Calu3 (cell line): Measurements from ENCODE around the gene PIAS1. TPM values are rescaled to one million over a fixed set of nuclear protein-coding genes. Genes with fewer than 3 reads are reported as not detected.

Source experiments
- BruUV-seq: library from RNA; stranded (reverse); fragments of 400-500 nt; replicated peaks from 2 replicates; lab custom pipeline; 2021; lab: Mats Ljungman, UMichigan
- CTCF ChIA-PET: fragments of 300-600 bp; sonication (Branson Sonifier 250); formaldehyde crosslinking; loops from one replicate; lab custom pipeline; 2022; ENCODE audit warnings: antibody characterized with exemption; lab: Charles Lee
- DNase-seq: peaks from one replicate; pipeline ENCODE4 v3.0.0; 2022
- H3K27ac Mint-ChIP-seq: one replicate; pipeline ENCODE4 v1.8.0; 2022; ENCODE audit warnings: mixed read lengths; ENCODE audit not compliant: unreplicated experiment
- H3K27me3 Mint-ChIP-seq: one replicate; pipeline ENCODE4 v1.8.0; 2022; ENCODE audit warnings: mixed read lengths; ENCODE audit not compliant: unreplicated experiment
- H3K36me3 Mint-ChIP-seq: one replicate; pipeline ENCODE4 v1.8.0; 2022; ENCODE audit warnings: mild to moderate bottlenecking, moderate library complexity, mixed read lengths; ENCODE audit not compliant: insufficient read depth, unreplicated experiment
- H3K4me1 Mint-ChIP-seq: one replicate; pipeline ENCODE4 v1.8.0; 2022; ENCODE audit warnings: mild to moderate bottlenecking, low read depth, mixed read lengths; ENCODE audit not compliant: unreplicated experiment
- H3K4me3 Mint-ChIP-seq: one replicate; pipeline ENCODE4 v1.8.0; 2022; ENCODE audit warnings: mild to moderate bottlenecking, low read depth, moderate library complexity, mixed read lengths; ENCODE audit not compliant: unreplicated experiment
- H3K9me3 Mint-ChIP-seq: one replicate; pipeline ENCODE4 v1.8.0; 2022; ENCODE audit warnings: low read depth, mixed read lengths; ENCODE audit not compliant: unreplicated experiment
- CTCF ChIP-seq: fragments of 200-600 bp; IDR thresholded peaks from one replicate; pipeline ENCODE4 v1.8.0; 2022; ENCODE audit warnings: antibody characterized with exemption; ENCODE audit not compliant: unreplicated experiment
- intact Hi-C: fragments of 100-400 bp; cut with micrococcal nuclease; formaldehyde crosslinking; loops from one replicate; pipeline ENCODE4 v1.10.0; 2022; ENCODE audit not compliant: unreplicated experiment
- total RNA-seq: library from RNA; stranded (reverse); gene quantifications from 2 replicates; pipeline ENCODE4 v1.2.3, GENCODE V29; 2022

PIAS1 gene
- total RNA-seq, 1 experiment from 2014 or later: 51.7 TPM

DNA sequence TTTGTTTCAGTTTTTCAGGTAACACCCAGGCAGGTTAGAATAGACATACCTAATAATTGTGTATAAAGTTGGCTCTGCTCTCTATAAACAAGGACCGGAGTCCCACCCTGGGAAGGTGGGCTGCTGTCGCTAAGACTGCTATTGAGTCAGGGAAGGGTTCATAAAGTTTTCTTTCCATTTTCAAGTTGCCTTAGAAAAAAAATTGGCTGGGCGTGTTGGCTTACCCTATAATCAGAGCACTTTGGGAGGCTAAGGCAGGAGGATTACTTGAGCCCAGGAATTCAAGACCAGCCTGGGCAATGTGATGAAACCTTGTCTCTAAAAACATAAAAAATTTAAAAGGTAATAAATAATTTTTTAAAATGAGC is 11.3 kb upstream of the PIAS1 start:
- TF ChIP-seq CTCF: no peak
- no peak for DNase-seq
- no TSS peak for BruUV-seq
- peaks cover 9% of the 10 kb centered on the region for H3K9me3 Mint-ChIP-seq
- H3K36me3 Mint-ChIP-seq: peaks cover 5% of the 10 kb centered on the region
- peaks cover 17% of the 10 kb centered on the region for H3K4me1 Mint-ChIP-seq
- CTCF ChIA-PET: no interaction called here
- H3K4me3 Mint-ChIP-seq: no peak overlapping the region
- no peak overlapping the region for H3K27ac Mint-ChIP-seq
- no peaks in the 10 kb centered on the region for H3K27me3 Mint-ChIP-seq
- intact Hi-C loops: no loop called here

- intact Hi-C loops: no loop called here
- no peaks in the 10 kb centered on the region for H3K9me3 Mint-ChIP-seq
- H3K4me1 Mint-ChIP-seq: peaks cover 23% of the 10 kb centered on the region
- no peak overlapping the region for H3K27ac Mint-ChIP-seq
- H3K36me3 Mint-ChIP-seq: peaks cover 5% of the 10 kb centered on the region
- no peaks in the 10 kb centered on the region for H3K27me3 Mint-ChIP-seq
- BruUV-seq: no TSS peak
- no peak for TF ChIP-seq CTCF
- DNase-seq: no peak
- CTCF ChIA-PET: no interaction called here
- no peak overlapping the region for H3K4me3 Mint-ChIP-seq
Observed at GRCh38 chr15:68045289-68046265, 8.5 kb upstream of the PIAS1 start.

DNA sequence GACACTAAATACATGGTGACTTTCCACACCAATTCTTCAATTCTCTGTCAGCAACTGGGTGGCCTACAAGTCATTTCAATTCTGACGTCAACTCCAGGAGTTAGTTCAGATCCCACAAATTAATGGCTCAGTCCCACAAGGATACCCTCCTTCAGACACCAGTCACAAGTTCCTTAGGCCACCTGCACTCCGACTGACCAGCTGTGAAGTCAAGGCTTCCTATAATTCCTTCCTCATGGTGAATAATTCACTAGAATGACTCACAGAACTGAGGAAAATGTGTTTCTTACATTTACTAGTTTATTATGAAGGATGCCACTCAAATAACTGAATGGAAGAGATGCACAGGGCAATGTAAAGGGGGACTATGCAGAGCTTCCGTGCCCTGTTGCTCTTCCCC is 6.3 kb upstream of the PIAS1 start:
- DNase-seq: peak; percentile 18
- Mint-ChIP-seq H3K4me1 (peaks cover 22% of the 10 kb centered on the region), H3K4me3 (no peak overlapping the region), H3K27ac (no peak overlapping the region), H3K9me3 (no peaks in the 10 kb centered on the region), H3K36me3 (peaks cover 5% of the 10 kb centered on the region), H3K27me3 (no peaks in the 10 kb centered on the region)
- intact Hi-C loops: no loop called here
- CTCF ChIA-PET: no interaction called here
- no TSS peak for BruUV-seq
- no peak for TF ChIP-seq CTCF

GRCh38 chr15:68051109-68051508 is 3.0 kb upstream of the PIAS1 start:
- Mint-ChIP-seq H3K27ac (no peak overlapping the region), H3K36me3 (peaks cover 27% of the 10 kb centered on the region), H3K27me3 (no peaks in the 10 kb centered on the region), H3K4me1 (peaks cover 38% of the 10 kb centered on the region), H3K9me3 (no peaks in the 10 kb centered on the region), H3K4me3 (no peak overlapping the region)
- no peak for TF ChIP-seq CTCF
- DNase-seq: no peak
- intact Hi-C loops: loop anchor here (5.0 kb wide), 1 partner anchor 189 kb away; no protein-coding TSS in a partner anchor
- CTCF ChIA-PET: interaction anchor here (0.6 to 1.0 kb wide), 2 partner anchors 171 to 188 kb away, joined by 5 read pairs; no protein-coding TSS in a partner anchor
- no TSS peak for BruUV-seq
